H54 (cell line): ENCODE results near the gene NBPF3.
"Not testable (repeated sequence)": the region's sequence is repeated elsewhere in the genome, so short reads cannot be mapped to it uniquely, and the experiment has no call there.

Experiments used
- DNase-seq: peaks from one replicate; pipeline ENCODE4 v3.0.0; 2011; ENCODE audit warnings: low spot score, mixed read lengths; ENCODE audit not compliant: insufficient read length
- FAIRE-seq: peaks from 3 replicates; lab custom pipeline; 2011; peaks lifted over from hg19 to GRCh38; lab: Jason Lieb, UNC
- POLR2A ChIP-seq: IDR thresholded peaks from 2 replicates; pipeline ENCODE4 v1.6.1; 2011; ENCODE audit warnings: low read depth, mild to moderate bottlenecking, low read length

Gene NBPF3

DNA sequence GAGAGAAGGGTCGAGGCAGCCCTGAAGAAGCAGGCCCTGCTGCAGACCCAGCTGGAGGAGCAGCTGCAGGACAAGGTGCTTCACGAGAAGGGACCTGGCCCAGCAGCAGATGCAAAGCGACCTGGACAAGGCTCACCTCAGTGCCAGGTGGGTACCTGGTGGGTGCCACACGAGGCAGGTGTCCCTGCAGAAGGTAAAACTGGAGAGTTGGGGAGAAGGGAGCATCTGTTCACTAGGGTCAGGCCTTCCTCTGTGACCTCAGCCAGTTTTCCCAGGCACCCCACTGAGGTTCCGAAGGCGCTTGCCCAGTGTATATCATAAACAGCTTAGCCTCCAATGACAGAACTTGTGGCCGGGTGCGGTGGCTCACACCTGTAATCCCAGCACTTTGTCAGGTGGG lies 5.5 kb upstream of the NBPF3 start:
- DNase-seq (no peak), FAIRE-seq (no peak)
- TF ChIP-seq POLR2A = no peak

GRCh38 chr1:21435646-21436487 lies 4.1 kb upstream of the NBPF3 start:
- no peak for FAIRE-seq
- no peak for TF ChIP-seq POLR2A
- no peak for DNase-seq

DNA sequence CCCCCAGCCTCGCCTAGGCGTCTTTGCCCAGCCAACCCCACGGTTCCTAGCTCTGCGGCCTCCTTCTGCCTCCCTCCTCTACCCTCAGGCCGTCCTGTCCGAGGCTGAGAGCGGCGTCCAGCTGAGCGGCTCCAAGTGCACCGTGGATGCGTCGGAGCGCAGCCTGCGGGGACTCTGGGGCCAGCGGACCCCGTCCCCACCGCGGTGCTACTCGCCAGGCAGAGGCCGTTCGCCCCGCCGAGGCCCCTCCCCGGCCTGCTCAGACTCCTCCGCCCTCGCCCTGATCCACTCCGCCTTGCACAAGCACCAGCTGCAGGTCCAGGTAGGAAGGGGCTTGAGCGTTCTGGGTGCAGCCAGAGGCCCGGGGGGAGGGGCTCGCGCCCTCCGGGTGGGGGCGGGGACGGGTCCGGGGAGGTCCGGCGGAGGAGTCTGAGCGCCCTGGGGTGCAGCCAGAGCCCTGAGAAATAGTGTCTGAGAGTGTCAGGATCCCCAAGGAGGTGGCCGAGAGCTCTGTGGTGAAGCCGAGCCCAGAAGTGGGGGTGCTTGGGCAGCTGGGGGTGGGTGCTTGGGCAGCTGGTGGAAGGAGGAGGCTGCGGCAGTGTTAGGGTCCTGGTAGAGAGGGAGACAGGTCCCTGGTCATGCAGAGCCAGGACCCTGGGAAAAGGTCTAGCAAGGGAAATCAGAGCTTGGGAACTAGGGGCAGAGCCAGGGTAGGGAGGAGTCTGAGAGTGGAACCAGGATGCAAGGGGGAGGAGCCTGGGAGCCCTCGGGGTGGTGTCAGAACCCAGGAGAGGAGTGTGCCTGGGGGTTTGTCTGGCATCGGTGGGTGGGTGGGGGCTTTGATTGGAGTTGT lies 3.2 kb upstream of the NBPF3 start:
- no peak for TF ChIP-seq POLR2A
- no peak for DNase-seq
- FAIRE-seq = no peak

DNA sequence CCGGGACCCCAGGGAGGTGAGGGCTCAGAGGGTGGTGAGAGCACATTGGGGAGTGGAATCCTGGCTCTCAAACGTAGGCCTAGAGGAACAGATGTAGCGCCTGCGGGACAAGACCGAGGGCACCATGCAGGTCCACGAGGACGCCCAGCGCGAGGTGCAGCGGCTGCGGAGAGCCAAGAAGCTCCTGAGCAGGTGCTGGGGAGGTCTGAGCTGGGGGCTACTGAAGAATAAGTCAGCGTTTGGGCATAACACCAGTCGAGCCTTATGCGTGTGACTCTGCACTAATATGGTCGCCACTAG lies 2.6 kb upstream of the NBPF3 start:
- DNase-seq (no peak), FAIRE-seq (no peak)
- TF ChIP-seq POLR2A = no peak

DNA sequence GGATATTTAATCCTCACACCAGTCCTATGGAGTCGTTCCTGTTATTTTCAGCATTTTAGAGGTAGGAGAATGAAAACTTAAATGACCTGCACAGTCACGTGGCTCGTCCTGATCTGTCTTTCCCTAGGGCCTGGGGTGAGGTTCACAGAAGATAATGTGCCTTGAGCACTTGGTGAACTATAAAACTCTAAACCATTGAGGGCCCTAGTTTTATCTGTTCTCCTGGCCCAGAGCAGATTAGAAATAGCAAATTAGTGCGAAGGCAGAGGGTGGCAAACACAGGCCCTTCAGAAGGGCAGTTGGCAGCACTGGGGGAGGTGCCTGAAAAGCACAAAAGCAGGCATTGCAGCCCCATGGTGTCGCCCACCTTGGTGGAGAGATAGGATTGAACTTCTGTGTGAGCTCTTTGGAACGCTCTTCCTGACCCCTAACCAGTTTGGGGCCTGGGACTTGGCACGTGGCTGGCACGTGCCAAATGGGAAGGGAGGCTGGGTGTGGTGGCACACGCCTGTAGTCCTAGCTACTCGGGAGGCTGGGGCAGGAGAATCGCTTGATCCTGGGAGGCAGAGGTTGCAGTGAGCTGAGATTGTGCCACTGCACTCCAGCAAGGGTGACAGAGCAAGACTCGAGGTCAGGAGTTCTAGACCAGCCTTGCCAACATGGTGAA lies 1.2 kb upstream of the NBPF3 start:
- not testable (repeated sequence) for FAIRE-seq, DNase-seq

- FAIRE-seq (no peak), DNase-seq (no peak)
- TF ChIP-seq POLR2A = no peak
Observed at GRCh38 chr1:21439345-21439720, 604 bp upstream of the NBPF3 start.

DNA sequence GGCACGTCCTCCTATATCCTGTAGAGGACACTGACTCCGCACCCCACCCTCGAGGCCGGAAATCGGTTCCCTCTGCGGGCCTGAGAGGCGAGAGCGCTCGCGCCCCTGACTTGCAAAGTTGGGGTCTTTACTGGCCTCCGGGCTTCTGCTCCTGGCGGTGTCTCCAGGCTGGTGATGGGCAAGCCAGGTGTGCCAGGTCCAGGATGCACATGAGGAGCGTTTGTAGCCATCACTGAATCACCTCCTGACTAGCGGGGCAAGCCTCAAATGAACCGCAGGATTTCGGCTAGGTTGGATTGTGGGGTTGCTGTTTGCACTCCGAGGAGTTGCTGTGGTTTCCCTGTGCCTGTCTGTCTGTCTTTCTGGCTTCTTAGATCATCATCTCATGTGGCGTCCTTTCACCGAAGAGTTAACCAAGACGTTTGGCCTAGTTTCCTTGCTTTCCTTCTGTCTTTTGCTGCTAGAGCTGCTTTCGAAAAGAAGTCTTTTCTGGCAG lies 741 bp downstream of the NBPF3 start:
- DNase-seq, FAIRE-seq: not testable (repeated sequence)

- not testable (repeated sequence) for DNase-seq, FAIRE-seq
Observed at GRCh38 chr1:21446647-21447046, 6.7 kb downstream of the NBPF3 start.

DNA sequence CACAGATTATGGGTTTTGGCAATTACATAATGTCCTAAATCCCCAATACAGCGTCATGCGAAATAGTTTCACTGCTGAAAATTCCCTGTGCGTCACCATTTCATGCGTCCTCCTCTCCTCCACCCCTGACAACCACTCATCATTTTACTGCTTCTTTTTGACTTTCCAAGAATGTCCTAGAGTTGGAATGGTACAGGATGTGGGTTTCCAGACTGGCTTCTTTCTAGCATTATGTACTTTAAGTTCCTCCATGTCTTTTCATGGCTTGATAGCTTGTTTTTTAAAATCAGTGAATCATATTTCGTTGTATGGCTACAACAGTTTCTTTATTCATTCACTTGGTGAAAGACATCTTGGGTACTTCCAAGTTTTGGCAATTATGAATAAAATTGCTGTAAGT lies 7.4 kb downstream of the NBPF3 start:
- no peak for DNase-seq
- FAIRE-seq = no peak
- no peak for TF ChIP-seq POLR2A

DNA sequence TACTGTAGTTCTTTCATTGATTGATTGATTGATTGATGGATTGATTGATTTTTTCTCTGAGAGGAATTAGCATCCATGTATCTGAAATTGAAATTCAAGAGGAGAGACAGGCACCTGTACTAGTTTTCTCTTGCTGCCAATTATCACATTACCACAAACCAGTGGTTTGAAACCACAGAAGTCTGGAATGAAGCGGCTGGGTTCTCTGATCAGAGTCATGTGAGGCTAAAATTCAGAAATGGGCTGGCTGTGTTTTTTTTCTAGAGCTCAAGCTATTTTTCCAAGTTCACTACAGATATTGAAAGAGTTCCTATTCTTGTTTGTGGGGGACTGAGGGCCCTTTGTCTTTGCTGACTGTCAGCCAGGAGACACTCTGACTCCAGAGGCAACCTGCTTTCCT lies 10.0 kb downstream of the NBPF3 start:
- FAIRE-seq = no peak
- DNase-seq = no peak
- no peak for TF ChIP-seq POLR2A

DNA sequence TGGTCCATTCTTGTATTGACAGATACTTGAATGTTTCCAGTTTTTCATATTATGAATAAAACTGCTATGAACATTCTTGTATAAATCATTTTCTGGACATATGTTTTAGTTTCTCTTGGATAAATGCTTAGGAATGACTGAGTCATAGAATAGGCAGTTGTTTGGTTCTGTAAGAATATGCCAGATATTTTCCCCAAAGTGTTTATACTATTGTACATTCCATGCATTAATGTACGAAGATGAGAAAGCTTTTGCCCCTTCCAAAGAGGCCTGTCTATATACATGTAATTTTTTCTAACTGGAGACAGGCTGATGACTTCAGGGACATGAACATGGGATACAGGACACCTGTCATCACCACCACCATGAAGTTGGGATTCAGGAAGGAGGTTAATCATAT lies 11.3 kb downstream of the NBPF3 start:
- FAIRE-seq (no peak), DNase-seq (no peak)
- TF ChIP-seq POLR2A = no peak

- FAIRE-seq = no peak
- TF ChIP-seq POLR2A = no peak
- no peak for DNase-seq
Observed at GRCh38 chr1:21451981-21452411, 12.1 kb downstream of the NBPF3 start.

GRCh38 chr1:21453964-21454614 lies 14.2 kb downstream of the NBPF3 start:
- FAIRE-seq = peak; percentile 82
- DNase-seq = peak; percentile 21

DNA sequence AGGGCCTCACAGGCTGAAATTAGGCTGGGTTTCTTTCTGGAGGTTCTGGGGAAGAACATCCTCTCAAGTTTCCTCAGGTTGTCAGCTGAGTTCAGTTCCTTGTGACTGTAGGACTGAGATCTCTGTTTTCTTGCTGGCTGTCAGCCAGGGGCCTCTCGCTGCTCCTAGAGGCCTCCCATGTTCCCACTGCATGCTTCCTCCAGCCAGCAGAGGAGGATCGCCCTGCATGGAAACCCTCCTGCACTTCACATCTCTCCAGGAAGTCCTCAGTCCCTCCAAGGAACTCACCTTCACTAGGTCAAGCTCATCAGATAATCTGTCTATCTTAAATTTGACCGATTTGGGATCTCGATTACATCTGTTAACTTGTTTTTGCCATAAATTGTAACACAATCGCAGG lies 15.0 kb downstream of the NBPF3 start:
- DNase-seq, FAIRE-seq: not testable (repeated sequence)
